GM06990 (cell line): ENCODE results near the gene CD300H.
"Not testable (repeated sequence)": the region's sequence is repeated elsewhere in the genome, so short reads cannot be mapped to it uniquely, and the experiment has no call there.

ENCODE experiments used
- DNase-seq: peaks from one replicate; pipeline ENCODE4 v3.0.0-alpha.2; 2011; ENCODE audit not compliant: insufficient read length; ENCODE audit errors: extremely low read depth
- H3K27me3 ChIP-seq: replicated peaks from 2 replicates; pipeline ENCODE4 v1.6.0; 2011; ENCODE audit warnings: low read length; ENCODE audit not compliant: control insufficient read depth, insufficient read depth
- H3K36me3 ChIP-seq: 2 replicates; pipeline ENCODE4 v1.5.1; 2011; ENCODE audit warnings: low read length; ENCODE audit not compliant: control insufficient read depth, insufficient read depth
- H3K4me3 ChIP-seq: replicated peaks from 2 replicates; pipeline ENCODE4 v1.5.1; 2011; ENCODE audit warnings: low read depth, mild to moderate bottlenecking, control low read depth, low read length
- TF ChIP-seq, protein P1 (sequence below): IDR thresholded peaks from 2 replicates; pipeline ENCODE4 v1.5.1; 2011; ENCODE audit warnings: low read length, control low read depth, mild to moderate bottlenecking, inconsistent platforms; ENCODE audit not compliant: insufficient read depth, poor library complexity, severe bottlenecking

CD300H gene

DNA sequence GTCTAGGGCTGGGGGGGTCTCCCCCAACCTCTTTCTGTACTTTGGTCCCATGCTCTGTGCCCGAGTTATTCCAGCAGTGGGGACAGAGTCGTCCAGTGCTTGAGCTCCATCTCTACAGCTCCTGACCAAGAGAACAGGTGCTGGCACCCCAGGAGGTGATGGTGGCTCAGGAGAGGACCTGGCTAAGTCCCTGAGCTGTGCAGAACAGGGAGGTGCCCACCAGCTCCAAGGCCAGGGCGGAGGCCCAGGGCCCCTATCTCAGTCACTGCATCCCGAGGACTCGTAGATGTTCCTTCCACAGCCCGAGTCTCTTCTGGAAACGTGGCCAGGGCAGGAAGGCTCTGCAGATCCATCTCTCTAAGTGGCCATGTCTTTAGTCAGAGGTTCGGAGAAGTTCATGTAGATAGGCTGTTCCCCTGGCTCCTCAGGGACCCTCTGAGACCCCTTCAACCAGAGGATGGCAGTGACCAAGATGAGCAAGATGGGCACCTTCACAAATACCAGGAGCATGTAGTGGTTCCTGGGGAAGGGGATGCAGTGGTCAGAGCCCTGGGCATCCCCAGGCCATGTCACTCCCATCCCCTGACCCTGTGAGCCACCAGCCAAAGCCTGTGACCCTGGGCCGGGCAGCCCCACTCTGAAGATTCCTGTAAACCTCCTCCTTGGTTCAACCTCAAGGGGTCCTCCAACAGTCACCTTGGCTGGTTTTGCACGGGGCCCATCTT lies 44.8 kb downstream of the CD300H start:
- H3K36me3 ChIP-seq: no peaks in the 10 kb centered on the region
- TF ChIP-seq, protein P1, sequence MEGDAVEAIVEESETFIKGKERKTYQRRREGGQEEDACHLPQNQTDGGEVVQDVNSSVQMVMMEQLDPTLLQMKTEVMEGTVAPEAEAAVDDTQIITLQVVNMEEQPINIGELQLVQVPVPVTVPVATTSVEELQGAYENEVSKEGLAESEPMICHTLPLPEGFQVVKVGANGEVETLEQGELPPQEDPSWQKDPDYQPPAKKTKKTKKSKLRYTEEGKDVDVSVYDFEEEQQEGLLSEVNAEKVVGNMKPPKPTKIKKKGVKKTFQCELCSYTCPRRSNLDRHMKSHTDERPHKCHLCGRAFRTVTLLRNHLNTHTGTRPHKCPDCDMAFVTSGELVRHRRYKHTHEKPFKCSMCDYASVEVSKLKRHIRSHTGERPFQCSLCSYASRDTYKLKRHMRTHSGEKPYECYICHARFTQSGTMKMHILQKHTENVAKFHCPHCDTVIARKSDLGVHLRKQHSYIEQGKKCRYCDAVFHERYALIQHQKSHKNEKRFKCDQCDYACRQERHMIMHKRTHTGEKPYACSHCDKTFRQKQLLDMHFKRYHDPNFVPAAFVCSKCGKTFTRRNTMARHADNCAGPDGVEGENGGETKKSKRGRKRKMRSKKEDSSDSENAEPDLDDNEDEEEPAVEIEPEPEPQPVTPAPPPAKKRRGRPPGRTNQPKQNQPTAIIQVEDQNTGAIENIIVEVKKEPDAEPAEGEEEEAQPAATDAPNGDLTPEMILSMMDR: no peak
- no peak for DNase-seq
- H3K4me3 ChIP-seq: no peak overlapping the region
- peaks cover 3% of the 10 kb centered on the region for H3K27me3 ChIP-seq

DNA sequence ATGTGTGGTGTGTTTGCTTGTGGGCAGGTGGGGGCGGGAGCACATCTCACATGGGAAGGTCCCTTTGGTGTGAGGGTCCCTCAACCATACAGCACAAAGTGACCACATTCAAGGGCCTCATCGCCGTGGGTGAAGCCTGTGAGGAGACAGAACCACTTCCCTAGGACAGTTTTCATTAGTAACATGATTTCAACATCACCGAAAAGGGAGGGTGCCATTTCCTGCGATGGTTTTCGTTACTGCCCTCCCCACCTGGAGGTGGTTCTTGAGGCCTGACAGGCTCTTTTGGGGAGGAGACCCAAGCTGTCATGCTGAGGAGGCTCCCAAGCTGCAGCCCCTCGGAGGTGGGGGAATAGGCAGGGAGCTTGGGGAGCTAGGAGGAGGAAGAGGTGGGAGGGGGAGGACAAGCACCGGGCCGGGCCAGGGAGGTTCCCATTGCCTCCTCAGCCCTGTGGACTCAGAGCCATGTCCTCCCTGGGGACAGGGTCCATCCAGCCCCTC lies 45.6 kb downstream of the CD300H start:
- TF ChIP-seq, protein P1: no peak
- DNase-seq: no peak
- Histone ChIP-seq H3K36me3 (no peaks in the 10 kb centered on the region), H3K4me3 (no peak overlapping the region), H3K27me3 (peaks cover 3% of the 10 kb centered on the region)

DNA sequence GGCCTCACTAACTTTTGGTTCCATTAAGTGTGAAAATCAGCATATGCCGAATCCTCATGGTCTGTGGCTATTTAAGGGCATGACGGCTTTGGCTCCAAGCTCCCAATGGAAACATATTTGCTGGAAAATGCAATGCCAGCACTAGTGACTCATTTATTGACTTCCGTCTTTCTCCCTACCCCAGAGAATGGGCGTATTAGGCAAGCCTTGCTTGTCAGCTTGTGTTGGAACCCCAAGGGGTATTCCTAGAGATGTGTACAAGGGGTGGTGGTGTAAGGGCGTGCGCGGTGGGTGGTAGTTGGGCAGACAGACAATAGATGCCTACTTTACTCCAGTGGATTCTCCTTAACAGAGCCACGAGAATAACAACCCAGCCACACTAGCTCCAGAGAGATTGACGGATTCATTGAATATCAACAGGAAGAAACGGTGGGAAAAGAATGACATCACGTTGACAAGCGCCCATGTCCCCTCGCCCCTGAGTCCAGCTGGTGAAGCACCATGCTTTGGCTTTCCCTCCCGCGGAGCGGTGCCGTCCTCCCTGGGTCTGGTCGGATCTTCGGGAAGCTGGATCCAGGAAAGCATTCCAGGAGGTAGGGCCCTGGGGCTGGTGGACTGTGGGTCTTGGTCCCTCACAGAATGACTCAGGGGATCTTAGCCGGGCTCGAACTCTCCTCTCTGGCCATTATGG lies 46.4 kb downstream of the CD300H start:
- Histone ChIP-seq H3K27me3 (peaks cover 3% of the 10 kb centered on the region), H3K36me3 (no peaks in the 10 kb centered on the region), H3K4me3 (no peak overlapping the region)
- TF ChIP-seq, protein P1: no peak
- no peak for DNase-seq

DNA sequence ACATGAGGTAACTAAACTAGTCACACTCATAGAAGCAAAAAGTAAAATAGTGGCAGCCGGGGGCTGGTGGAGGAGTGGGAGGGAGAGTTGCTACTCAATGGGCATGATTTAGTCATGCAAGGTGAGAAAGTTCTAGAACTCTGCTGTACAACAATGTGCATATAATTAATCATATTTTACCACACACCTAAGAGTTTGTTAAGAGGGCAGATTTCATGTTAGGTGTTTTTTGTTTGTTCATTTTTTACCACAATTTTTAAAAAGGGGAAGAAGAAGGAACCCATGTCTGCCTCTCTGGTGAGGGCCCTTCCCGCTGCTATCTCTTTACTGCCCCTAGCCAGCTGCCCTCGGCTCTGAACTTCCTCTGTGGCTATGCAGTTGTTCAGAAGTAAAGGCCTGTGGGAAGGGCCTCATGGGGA lies 47.3 kb downstream of the CD300H start:
- DNase-seq: no peak
- Histone ChIP-seq H3K27me3 (peaks cover 3% of the 10 kb centered on the region), H3K36me3 (no peaks in the 10 kb centered on the region), H3K4me3 (no peak overlapping the region)
- TF ChIP-seq, protein P1: no peak

DNA sequence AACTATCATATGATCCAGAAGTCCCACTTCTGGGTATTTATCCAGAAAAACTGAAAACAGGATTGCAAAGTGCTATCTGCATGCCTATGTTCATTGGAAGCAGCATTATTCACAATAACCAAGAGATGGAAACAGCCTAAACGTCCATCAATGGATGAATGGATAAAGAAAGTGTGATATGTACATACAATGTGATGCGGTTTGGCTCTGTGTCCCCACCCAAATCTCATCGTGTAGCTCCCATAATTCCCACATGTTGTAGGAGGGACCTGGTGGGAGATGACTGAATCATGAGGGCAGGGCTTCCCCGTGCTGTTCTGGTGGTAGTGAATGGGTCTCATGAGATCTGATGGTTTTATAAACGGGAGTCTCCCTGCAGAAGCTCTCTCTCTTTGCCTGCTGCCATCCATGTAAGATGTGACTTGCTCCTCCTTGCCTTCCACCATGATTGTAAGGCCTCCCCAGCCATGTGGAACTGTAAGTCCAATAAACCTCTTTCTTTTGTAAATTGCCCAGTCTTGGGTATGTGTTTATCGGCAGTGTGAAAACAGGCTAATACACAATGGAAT lies 48.8 kb downstream of the CD300H start:
- not testable (repeated sequence) for H3K4me3 ChIP-seq, H3K36me3 ChIP-seq, DNase-seq, H3K27me3 ChIP-seq
